Myocyte (in vitro differentiated cells): Measurements from ENCODE around the gene CTAGE1. TPM values are rescaled to one million over a fixed set of nuclear protein-coding genes. Genes with fewer than 3 reads are reported as not detected.
"Not testable (repeated sequence)": the region's sequence is repeated elsewhere in the genome, so short reads cannot be mapped to it uniquely, and the experiment has no call there.

Experiments used
- DNase-seq: peaks from one replicate; pipeline ENCODE4 v3.0.0-alpha.2; 2012; ENCODE audit warnings: low read depth
- total RNA-seq: library from RNA; depleted of rRNA; stranded (reverse); fragments of >200 nt; gene quantifications from 2 replicates; pipeline ENCODE4 v1.2.3, GENCODE V29; 2014

Gene CTAGE1
- total RNA-seq, 1 donor from 2014 or later: 0.05 TPM

DNA sequence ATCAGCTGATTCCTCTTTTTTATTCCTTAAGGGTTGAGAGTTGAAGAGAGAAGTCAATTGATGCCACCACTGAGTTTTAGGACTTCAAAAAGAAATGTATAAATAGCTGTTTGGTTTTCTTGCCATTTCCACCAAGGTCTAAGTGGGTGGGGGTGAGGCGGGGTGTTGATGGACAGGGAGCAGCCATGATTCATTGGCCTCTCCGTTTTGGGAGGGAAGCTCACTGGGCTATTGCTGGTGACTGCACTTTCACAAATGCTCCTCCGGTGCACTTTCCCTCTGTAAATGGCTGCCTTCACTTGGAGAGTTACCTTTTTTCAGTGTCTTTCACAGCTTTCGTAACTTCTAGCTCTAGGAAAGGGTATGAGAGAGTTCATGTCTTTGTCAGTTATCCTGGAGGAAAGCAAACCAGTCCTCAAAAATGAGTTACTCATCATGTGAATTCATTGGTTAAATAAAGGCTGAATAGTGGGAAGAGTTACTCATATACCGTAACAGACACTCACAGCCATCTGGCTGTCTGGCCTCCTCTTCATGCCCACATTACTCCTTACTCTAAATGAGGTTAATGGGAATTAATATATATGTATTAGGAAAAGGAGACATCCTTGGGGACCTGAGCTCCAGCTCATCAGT lies 17.4 kb upstream of the CTAGE1 start:
- DNase-seq: no peak

DNA sequence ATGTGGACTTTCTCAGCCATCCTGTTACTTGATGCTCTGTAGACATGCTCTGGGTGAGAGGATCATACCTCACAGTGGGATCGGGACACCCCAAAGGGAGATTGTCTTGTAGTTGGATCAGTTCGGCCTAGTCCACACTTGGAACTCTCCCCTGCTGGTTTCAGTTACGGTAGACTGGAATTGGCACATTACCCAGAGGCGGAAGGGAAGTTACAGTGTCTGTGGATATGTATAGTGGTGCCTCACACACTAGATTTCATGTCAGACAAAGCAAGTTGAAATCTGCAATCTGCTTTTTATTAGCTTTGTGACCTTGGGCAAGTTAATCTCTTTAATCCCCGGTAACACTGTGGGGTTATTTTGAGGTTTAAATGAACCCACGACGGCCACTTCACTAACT lies 16.2 kb upstream of the CTAGE1 start:
- DNase-seq: no peak

DNA sequence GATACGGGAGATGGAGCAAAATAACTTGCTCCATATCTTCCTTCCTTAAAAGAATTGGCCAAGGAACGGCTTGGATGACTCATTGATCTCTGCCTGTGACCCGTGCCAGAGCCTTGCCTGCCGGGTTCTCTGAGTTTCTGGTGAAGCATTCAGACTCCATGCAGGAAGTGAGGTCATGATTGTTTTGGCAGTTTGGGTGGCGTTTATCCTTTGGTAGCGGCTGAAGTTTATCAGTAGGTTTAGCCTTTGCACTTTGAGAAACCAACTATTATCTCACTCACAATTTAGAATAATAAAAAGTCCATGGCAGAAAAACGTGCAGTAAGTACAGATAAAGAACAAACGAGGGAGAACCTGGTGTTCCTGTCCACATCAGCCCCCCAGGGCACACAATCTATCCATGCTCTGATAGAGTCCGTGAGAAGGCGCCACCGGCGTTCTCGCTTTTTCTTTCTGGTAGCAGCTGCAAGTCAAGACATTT lies 15.0 kb upstream of the CTAGE1 start:
- peak; percentile 2 for DNase-seq

DNA sequence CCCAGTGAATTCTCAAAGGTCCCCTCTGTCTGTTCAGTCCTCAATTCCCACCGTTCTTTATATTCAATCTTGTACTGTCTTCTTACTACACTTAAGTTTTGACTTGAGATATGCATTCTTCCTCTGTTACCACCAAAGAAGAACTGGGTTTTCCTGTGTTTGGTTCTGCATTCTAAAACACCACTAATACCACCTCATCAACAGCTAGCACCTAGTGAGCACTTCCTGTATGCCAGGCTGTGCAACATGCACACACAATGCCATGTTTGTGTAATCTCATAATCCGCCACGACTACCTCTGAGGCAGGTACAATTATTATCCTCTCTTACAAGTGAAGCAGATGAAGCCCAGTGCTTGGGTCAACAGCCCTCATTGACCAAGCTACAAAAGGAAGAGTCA lies 11.8 kb upstream of the CTAGE1 start:
- no peak for DNase-seq

DNA sequence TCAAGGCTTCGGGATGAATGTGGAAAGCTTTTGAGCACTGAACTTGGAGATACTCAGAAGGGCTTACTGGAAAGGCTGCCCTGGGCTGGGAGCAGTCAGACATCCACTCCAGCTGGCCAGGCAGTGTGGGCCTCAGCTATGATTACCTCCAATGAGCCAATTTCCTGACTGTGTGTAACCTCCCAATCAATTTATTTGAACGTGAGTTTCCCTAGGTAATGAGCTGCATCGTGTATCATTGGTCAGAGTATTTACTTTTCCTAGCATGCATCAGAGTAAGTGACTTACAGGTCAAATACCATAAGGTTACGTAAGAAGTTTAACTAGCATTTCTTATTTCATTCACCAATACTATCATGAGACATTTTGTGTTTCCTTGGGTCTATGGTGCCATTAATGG lies 11.0 kb upstream of the CTAGE1 start:
- no peak for DNase-seq

DNA sequence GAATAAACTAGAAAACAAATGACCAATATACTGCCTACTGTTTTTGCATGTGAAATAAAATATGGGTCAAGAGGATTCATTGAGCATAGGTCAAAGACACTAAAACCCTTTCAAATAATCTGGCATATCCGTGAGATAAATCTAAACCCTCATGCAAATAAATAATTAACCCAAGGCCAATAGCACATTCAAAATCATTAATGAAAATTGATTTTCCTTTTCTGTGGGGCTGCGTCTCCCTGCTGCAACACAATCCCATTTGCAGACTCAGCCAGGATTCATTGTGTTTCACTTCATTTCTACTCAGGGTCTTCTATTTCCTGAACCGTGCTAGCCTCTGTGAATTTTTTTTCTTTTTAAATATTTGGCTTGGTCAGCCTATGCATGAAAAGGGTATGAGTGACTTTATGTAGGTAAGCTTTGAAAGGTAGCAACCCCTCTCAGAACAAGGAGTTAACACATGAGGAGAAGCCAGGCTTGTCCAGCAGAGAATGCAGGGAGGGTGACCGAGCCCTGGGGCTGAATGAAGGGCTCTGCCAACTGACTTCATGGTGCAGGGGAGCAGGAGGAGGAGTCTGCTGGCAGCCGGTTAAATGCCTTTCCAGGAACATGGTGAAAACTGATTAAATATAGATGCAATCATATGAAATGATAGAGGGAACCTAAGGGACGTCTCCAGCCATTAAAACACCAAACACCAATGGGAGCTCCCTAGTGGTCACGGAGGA lies 10.3 kb upstream of the CTAGE1 start:
- DNase-seq: no peak

DNA sequence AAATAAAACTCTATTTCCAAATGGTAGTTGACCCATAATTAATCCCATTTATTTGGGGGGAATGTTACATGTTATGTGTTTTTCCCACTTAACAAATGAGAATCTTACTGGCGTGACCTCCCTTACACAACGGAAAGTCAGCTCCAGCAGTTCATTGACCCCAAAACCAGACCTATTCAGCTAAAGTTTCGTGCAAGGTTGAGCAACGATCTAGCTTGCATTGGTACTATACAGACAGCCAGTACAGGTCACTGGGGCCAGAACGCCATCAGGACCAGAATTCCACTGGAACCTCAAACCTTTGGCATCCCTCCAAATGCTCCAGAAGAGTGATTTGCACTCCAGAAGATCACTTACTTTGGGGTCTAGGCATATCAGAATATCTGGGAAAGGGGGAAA lies 6.8 kb upstream of the CTAGE1 start:
- no peak for DNase-seq

DNA sequence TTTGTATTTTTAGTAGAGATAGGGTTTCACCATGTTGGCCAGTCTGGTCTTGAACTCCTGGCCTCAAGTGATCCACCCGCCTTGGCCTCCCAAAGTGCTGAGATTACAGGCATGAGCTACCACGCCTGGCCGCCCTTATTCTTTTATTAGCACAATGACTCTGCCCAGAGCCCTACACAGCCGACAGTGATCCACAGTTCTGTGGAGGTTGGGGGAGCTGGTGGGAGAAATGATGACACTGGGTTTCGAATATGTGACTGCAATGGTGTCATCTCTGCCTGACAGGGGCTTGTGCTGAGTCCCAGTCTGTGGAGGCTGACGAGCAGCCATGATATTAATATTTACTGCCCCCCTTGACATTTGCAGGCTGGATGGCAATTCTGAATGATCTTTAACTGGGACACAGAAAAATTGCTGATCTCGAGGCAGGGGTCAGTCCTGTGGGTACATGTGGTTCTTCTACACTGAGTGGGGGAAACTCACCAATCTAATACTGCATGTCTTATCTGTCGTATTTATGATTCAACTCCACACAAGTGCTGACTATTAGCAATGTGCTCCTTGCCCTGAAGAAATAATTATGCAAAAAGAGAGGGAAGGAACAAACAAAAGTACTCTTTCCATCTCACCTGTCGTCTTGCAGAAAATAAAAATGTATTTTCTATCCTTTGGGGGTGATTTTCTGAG lies 6.3 kb upstream of the CTAGE1 start:
- no peak for DNase-seq

DNA sequence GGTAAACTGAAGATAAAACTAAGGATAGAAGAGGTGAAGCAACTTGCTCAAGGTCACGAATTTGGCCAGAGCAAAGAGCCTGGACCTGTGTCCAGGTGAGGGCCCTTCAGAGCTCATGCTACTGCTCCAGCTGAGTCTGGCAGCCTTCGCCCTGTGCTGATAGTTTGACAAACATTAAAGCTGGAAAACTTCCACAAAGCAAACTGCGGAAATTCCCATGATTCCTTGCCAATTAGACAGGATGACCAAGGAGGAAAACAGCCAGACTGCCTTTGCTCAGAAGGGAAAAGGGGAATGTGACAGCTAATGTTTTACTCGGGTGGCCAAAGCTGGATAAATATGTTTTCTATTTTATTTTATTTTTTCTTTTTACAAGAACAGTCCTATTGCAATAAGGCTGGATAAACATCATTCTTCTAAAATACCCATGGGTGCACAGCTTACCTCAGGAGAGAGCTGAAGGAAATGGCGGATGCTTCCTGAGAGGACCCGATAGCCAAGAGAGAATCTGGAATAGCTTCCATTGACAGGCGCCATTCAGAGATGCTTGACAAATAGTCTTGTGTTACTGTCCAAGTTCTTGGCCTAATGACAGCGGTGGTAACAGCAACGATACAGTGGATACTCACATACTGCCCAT lies 5.3 kb upstream of the CTAGE1 start:
- no peak for DNase-seq

DNA sequence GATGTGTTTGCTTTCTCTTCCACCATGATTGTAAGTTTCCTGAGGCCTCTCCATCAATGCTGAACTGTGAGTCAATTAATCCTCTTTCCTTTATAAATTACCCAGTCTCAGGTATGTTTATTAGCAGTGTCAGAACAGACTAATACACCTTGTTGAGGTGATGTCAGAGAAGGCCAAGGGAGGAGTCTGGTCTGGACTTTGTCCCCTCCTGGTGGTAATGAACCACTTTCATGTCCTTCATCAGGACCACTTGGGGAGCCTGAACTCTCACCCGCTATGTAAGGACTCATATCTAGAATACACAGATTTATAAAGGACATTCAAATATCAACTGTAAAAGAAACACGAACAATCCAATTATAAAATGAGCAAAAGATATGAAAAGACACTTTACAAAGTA lies 2.9 kb upstream of the CTAGE1 start:
- DNase-seq: no peak

DNA sequence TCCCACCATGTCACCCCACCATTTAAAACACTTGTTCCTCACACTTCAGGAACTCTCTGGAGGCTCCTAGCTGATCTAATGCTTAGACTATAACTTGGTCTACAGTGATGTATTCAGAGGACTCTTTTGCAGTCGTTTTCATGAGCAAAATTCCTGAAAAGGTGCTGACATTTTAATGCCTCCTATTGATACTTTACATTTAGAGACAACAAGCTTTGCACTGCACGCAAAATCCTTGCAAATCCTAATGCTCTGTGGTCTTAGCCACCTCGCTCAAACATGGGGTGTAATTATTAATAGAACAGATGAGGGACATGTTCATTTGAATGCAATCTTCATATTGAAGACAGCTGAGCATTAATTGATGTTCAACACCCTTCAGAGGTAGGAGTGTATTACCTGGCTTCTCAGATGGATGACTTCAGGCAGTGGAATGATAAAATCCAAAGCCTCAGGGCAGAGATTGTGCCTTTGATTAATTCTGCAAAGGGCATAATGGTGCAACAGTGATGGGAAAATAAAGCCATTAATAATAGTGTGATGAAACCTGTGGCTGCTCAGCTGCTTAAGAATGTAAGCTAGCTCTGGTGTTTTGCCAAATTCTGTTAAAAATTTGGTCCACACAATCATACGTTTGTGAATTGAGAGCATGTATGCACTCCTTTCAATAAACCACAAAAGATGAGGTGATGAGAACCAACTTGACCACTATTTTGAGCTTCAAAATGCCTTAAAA lies 5.4 kb downstream of the CTAGE1 start:
- DNase-seq: no peak

DNA sequence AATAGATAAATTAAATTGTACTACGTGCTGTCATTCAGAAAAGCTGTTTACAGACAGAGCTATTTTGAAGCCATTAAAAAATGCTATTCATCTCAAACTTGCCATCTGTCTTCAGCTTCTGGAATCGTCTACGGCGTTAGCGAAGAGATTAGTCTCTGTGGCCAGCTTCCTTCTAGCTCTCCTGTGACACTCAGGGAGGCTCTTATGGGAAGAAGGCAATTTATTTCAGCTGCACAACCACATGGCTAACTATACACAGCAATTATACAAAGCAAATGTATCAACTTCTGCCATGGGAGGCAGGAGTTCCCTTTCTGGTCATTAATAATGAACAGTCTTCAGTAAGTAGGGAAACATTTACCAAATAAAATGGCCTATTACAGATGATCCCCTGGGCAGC lies 6.3 kb downstream of the CTAGE1 start:
- no peak for DNase-seq

DNA sequence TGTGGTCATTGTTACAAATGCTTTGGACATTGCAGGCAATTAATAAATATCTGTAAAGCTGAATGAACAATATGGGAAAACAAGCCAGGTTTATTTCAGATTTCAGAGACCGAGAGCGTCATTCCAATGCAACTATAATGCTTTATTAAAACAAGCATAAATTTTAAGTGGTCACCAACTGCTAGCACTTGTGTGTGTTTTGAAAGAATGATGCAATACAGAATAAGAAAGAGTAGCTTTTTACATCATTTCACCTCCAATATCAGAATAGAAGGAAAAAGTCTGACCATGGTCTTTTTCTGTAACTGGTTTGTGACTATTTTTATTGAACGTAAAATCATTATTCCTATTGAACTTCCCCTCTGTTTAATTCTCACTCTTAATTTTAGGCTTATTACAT lies 7.6 kb downstream of the CTAGE1 start:
- no peak for DNase-seq

DNA sequence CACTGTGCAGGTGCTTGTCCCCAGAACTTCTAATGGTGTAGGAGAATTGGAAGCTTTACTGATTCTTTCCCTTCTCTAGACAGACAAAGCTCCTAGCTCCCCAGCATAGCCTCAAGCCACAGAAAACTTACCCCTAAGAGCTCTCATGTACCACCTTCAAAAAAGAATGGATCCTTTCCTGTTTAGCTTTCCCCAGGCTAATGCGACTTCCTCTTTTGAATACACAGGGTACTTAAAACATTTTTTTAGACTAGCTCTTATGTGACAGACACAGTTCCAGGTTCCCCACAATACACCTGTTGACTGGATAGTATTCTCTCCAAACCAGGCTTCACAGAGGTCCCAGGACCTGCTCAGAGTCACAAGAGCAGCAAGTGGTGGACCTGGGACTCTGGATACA lies 8.3 kb downstream of the CTAGE1 start:
- no peak for DNase-seq

DNA sequence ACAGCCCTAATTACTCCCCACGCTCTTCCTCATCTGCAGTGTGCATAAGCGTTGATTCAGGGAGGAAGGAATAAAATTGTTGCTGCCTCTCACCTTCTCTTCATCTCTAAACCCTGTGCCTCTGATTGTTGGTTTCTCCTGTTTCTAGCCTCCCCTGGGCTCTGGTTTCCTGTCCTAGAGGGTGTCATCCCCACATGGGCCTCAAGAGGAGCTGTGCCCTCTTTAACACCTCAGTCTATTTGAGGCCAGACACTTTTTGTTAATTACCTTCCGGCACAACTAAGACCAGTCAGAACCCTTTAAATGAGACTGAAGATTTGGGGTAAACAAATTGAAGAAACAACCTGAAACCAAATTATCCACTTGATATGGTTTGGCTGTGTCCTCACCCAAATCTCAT lies 9.7 kb downstream of the CTAGE1 start:
- DNase-seq: no peak

DNA sequence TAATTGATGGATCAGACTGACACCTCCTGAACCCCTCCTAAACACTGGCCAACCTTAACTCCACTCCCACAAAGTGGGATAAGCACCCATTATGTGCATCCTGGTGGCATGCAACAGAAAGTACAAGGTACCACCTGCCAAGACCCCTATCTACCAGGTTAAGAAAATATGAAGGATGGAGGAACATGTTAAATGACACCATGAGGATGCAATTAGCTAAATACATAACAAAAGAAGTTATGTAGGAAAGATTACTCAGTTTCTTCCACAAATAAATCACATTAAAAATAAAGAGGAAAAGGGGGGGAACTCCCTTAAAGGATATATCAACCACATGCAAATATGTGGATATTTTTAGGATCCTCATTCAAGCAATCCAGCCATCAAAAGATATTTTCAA lies 12.6 kb downstream of the CTAGE1 start:
- DNase-seq: no peak

DNA sequence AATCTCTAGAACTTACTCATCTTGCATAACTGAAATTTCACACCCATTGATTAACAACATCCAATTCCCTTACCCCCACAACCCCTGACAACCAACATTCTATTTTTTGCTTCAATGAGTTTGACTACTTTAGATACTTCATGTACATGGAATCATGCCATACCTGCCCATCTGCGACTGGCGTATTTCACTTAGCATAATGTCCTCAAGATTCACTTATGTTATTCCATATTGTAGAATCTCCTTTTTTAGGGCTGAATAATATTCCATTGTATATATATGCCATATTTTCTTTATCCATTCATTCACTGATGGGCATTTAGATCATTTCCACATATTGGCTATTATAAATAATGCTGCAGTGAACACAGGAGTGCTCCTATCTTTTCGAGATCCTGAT lies 13.8 kb downstream of the CTAGE1 start:
- DNase-seq: no peak

DNA sequence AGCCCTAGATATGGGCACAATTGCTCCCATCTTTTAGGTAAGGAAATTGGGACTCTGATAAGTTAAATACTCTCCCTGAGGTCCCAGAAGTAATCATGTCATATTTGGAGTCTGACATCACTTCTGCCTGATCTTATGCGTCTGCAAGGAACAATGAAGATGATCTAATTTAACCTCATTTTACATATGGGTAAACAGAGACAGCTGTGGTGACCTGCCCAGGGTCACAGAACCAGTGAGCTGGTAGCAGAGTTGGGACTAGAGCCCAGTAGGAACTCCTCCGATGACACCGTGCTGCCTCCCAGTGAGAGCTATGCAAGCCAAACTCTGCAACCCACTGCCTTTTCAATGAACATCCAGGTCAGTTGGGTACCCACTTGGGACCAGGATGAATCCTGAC lies 17.8 kb downstream of the CTAGE1 start:
- no peak for DNase-seq

DNA sequence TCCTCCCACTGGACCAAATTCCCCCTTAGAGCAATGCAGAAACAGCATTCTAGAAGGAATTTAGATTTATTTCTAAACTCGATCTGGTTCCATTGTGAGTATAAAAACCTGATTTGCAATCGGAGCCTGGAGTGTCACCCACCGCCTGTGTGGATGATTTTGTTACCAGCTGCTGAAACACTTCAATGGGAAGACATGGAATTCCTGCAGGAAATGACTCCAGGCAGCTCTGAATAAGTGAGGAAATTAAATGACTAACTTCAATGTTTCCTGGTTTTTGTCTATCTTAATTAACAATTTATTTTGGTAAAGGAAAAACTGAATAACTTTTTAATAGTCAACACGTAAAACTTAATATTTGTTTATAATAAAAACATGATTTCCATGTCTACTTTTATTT lies 19.3 kb downstream of the CTAGE1 start:
- DNase-seq: no peak

DNA sequence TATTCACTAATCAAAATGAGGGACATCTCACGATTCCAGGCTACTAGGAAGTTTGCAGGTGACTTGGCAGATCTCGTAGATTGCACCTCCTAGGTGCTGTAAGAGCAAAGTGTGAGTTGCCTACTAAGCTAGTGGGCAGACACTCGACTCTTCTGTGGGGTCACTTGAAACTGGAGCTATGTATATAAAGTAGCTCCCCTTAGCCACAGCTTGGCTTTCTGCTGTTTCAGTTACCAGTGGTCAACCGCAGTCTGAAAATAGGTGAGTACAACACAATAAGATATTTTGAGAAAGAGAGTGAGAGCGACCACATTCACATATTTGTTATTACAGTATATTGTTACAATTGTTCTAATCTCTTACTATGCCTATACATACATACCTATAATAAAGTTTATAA lies 23.3 kb downstream of the CTAGE1 start:
- peak; percentile 55 for DNase-seq

DNA sequence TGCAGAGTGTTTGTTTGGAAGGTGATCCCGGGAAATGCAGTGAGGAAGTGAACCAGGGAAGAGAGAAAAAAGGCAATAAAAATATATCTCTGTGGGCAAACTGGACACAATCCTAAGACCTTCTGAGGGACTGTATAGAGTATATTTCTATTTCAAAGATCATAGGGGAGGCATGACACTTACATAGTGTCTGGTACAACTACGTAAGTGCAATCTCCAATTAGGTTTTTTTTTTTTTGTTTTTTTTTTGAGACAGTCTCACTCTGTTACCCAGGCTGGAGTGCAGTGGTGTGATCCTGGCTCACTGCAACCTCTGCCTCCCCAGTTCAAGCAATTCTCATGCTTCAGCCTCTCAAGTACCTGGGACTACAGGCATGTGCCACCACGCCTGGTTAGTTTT lies 24.6 kb downstream of the CTAGE1 start:
- DNase-seq: not testable (repeated sequence)
